SH-SY5Y (cell line): ENCODE data around the gene ARHGAP6.

Source experiments
- GATA2 ChIP-seq: IDR thresholded peaks from 2 replicates; pipeline ENCODE4 v1.6.1; 2011; ENCODE audit warnings: mild to moderate bottlenecking, low read depth, low read length
- GATA3 ChIP-seq: IDR thresholded peaks from 2 replicates; pipeline ENCODE4 v1.6.1; 2011; ENCODE audit warnings: low read depth, mild to moderate bottlenecking, low read length, moderate library complexity

DNA sequence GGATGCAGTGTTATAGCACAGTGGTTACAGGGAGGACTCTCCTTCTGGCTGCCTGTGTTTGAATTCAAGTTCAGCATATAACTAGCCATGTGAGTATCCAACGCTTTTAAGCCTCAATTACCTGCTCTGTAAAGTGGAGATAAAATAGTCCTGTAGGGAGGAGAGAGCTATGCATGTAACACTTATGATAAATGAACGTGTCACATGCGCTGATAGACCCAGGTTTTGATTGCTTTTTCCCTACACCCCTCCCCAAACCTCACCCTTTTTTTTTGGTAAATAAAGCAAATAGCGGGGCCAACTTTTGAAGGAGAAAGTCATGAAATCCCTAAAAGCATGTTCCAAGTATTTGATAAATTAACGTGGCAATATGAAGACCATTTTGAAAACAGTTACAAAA, 392.9 kb downstream of the ARHGAP6 start:
- no peak for TF ChIP-seq GATA2
- TF ChIP-seq GATA3 = no peak
